H9 (cell line): ENCODE data around the gene CLDN18. TPM values are rescaled to one million over a fixed set of nuclear protein-coding genes. Genes with fewer than 3 reads are reported as not detected.

ENCODE experiments used
- DNase-seq: peaks from one replicate; pipeline ENCODE4 v3.0.0-alpha.2; 2017
- H2AFZ ChIP-seq: one replicate; pipeline ENCODE4 v1.6.1; 2013; ENCODE audit warnings: mild to moderate bottlenecking, low read length, control low read depth, moderate library complexity
- H2AK5ac ChIP-seq: 2 replicates; pipeline ENCODE4 v1.6.1; 2013; ENCODE audit warnings: low read length, control low read depth, mixed read lengths; ENCODE audit not compliant: insufficient read length
- H2BK120ac ChIP-seq: one replicate; pipeline ENCODE4 v1.6.1; 2013; ENCODE audit warnings: low read depth, mild to moderate bottlenecking, low read length, control low read depth, inconsistent platforms; ENCODE audit not compliant: poor library complexity, severe bottlenecking
- H2BK12ac ChIP-seq: 2 replicates; pipeline ENCODE4 v1.6.1; 2013; ENCODE audit warnings: low read length, control low read depth, mixed read lengths, low read depth; ENCODE audit not compliant: insufficient read length
- H2BK15ac ChIP-seq: 2 replicates; pipeline ENCODE4 v1.6.1; 2013; ENCODE audit warnings: low read depth, low read length, control low read depth
- H2BK20ac ChIP-seq: one replicate; pipeline ENCODE4 v1.6.1; 2013; ENCODE audit warnings: low read depth, mild to moderate bottlenecking, low read length, control low read depth, inconsistent platforms; ENCODE audit not compliant: poor library complexity, severe bottlenecking
- H2BK5ac ChIP-seq: 2 replicates; pipeline ENCODE4 v1.6.1; 2013; ENCODE audit warnings: low read length, control low read depth, mixed read lengths; ENCODE audit not compliant: insufficient read length
- H3K14ac ChIP-seq: 2 replicates; pipeline ENCODE4 v1.6.1; 2013; ENCODE audit warnings: low read length, control low read depth; ENCODE audit not compliant: insufficient read depth
- H3K18ac ChIP-seq: 2 replicates; pipeline ENCODE4 v1.6.1; 2013; ENCODE audit warnings: low read depth, mild to moderate bottlenecking, mixed read lengths, low read length, control low read depth; ENCODE audit not compliant: insufficient read length
- H3K23ac ChIP-seq: 2 replicates; pipeline ENCODE4 v1.6.1; 2013; ENCODE audit warnings: low read length, control low read depth, mixed read lengths, low read depth; ENCODE audit not compliant: insufficient read length
- H3K23me2 ChIP-seq: 2 replicates; pipeline ENCODE4 v1.6.1; 2013; ENCODE audit warnings: low read depth, mild to moderate bottlenecking, mixed read lengths, low read length, control low read depth; ENCODE audit not compliant: insufficient read length, poor library complexity, severe bottlenecking
- H3K27ac ChIP-seq: 2 replicates; pipeline ENCODE4 v1.5.1; 2013; ENCODE audit warnings: low read length, control low read depth, mixed read lengths, low read depth; ENCODE audit not compliant: insufficient read length
- H3K27me3 ChIP-seq: 2 replicates; pipeline ENCODE4 v1.6.1; 2013; ENCODE audit warnings: low read length, control low read depth, inconsistent platforms; ENCODE audit not compliant: insufficient read depth
- H3K4ac ChIP-seq: 2 replicates; pipeline ENCODE4 v1.6.1; 2013; ENCODE audit warnings: low read depth, mild to moderate bottlenecking, control low read depth, inconsistent platforms, low read length, moderate library complexity
- H3K4me1 ChIP-seq: 2 replicates; pipeline ENCODE4 v1.6.1; 2013; ENCODE audit warnings: low read length, control low read depth, inconsistent platforms; ENCODE audit not compliant: insufficient read depth
- H3K4me2 ChIP-seq: 2 replicates; pipeline ENCODE4 v1.6.1; 2013; ENCODE audit warnings: low read length, control low read depth, mixed read lengths; ENCODE audit not compliant: insufficient read length, insufficient read depth
- H3K56ac ChIP-seq: 2 replicates; pipeline ENCODE4 v1.6.1; 2013; ENCODE audit warnings: low read depth, mild to moderate bottlenecking, mixed read lengths, low read length, control low read depth; ENCODE audit not compliant: insufficient read length
- H3K79me1 ChIP-seq: 2 replicates; pipeline ENCODE4 v1.6.1; 2013; ENCODE audit warnings: low read depth, mild to moderate bottlenecking, moderate library complexity, low read length, control low read depth, inconsistent platforms; ENCODE audit not compliant: insufficient read depth, poor library complexity, severe bottlenecking
- H3K79me2 ChIP-seq: 2 replicates; pipeline ENCODE4 v1.6.1; 2013; ENCODE audit warnings: low read length, control low read depth, inconsistent platforms; ENCODE audit not compliant: insufficient read depth
- H3K9ac ChIP-seq: 2 replicates; pipeline ENCODE4 v1.6.1; 2013; ENCODE audit warnings: low read length, control low read depth, mixed read lengths; ENCODE audit not compliant: insufficient read length; ENCODE audit errors: extremely low read depth
- H3K9me3 ChIP-seq: one replicate; pipeline ENCODE4 v1.6.1; 2013; ENCODE audit warnings: low read depth, low read length, inconsistent platforms; ENCODE audit not compliant: control insufficient read depth
- H3T11ph ChIP-seq: one replicate; pipeline ENCODE4 v1.6.1; 2013; ENCODE audit warnings: mild to moderate bottlenecking, low read length, control low read depth, inconsistent platforms
- H4K20me1 ChIP-seq: one replicate; pipeline ENCODE4 v1.6.1; 2013; ENCODE audit not compliant: control insufficient read depth, insufficient read length, insufficient read depth
- H4K5ac ChIP-seq: 2 replicates; pipeline ENCODE4 v1.6.1; 2013; ENCODE audit warnings: low read depth, mild to moderate bottlenecking, mixed read lengths, low read length, control low read depth; ENCODE audit not compliant: insufficient read length
- H4K8ac ChIP-seq: replicated peaks from 2 replicates; pipeline ENCODE4 v1.6.1; 2013; ENCODE audit warnings: low read length, control low read depth, mixed read lengths, low read depth; ENCODE audit not compliant: insufficient read length
- H4K91ac ChIP-seq: 2 replicates; pipeline ENCODE4 v1.6.1; 2013; ENCODE audit warnings: low read depth, mild to moderate bottlenecking, moderate library complexity, mixed read lengths, low read length, control low read depth; ENCODE audit not compliant: insufficient read length
- H3K27ac Mint-ChIP-seq, 3 experiments: 2 replicates in 2 of 3; 3 replicates in 1 of 3; pipeline ENCODE4 v1.8.0; 2020 to 2021; ENCODE audit warnings: mixed read lengths in 3 of 3, mild to moderate bottlenecking in 1 of 3, moderate library complexity in 1 of 3
- H3K27me3 Mint-ChIP-seq: 2 replicates; pipeline ENCODE4 v1.8.0; 2021; ENCODE audit warnings: low read depth, mild to moderate bottlenecking, moderate library complexity, mixed read lengths
- H3K36me3 Mint-ChIP-seq, 3 experiments: 2 replicates in 2 of 3; 3 replicates in 1 of 3; pipeline ENCODE4 v1.8.0; 2020 to 2021; ENCODE audit warnings: low read depth in 3 of 3, mixed read lengths in 3 of 3; ENCODE audit not compliant: insufficient read depth in 1 of 3
- H3K4me1 Mint-ChIP-seq, 2 experiments: 2 replicates each; pipeline ENCODE4 v1.8.0; 2020; ENCODE audit warnings: mixed read lengths in 2 of 2
- H3K4me3 Mint-ChIP-seq, 2 experiments: 2 replicates in 1 of 2; 3 replicates in 1 of 2; pipeline ENCODE4 v1.8.0; 2020 to 2021; ENCODE audit warnings: mild to moderate bottlenecking in 2 of 2, mixed read lengths in 2 of 2, moderate library complexity in 1 of 2
- H3K9me3 Mint-ChIP-seq, 2 experiments: 2 replicates in 1 of 2; 3 replicates in 1 of 2; pipeline ENCODE4 v1.8.0; 2020; ENCODE audit warnings: mild to moderate bottlenecking in 2 of 2, mixed read lengths in 2 of 2, moderate library complexity in 1 of 2
- WGBS: extraction: QIAGEN DNeasy Blood & Tissue Kit; methylation state at CpG from one replicate; pipeline ENCODE4 v1.1.7; 2013; ENCODE audit warnings: missing lambda C conversion rate, low lambda C conversion rate, mixed read lengths; ENCODE audit not compliant: insufficient read length; ENCODE audit errors: extremely low coverage; 5-methylcytosine and 5-hydroxymethylcytosine counted together
- total RNA-seq: library from RNA; stranded (reverse); gene quantifications from 2 replicates; pipeline ENCODE4 v1.2.1, GENCODE V29; 2021
- TF ChIP-seq, protein P1 (sequence below): fragments of 200-600 bp; sonication (generic); conservative IDR thresholded peaks from 3 replicates; pipeline ENCODE4 v1.8.0; 2021; ENCODE audit warnings: antibody characterized with exemption, mild to moderate bottlenecking

The CLDN18 gene
- total RNA-seq, 1 experiment from 2014 or later, result not detected

- no peak overlapping the region for H2AFZ ChIP-seq
- no peaks in the 10 kb centered on the region for H3K27me3 Mint-ChIP-seq
- no peaks in the 10 kb centered on the region for H3K79me1 ChIP-seq
- H4K8ac ChIP-seq, result no peak overlapping the region
- H3K27ac Mint-ChIP-seq, result no peak overlapping the region
- H3K4me1 Mint-ChIP-seq, result peaks cover 7 to 13% of the 10 kb centered on the region in 2 experiments
- no peak overlapping the region for H3K56ac ChIP-seq
- H2BK12ac ChIP-seq, result no peak overlapping the region
- H4K20me1 ChIP-seq, result no peaks in the 10 kb centered on the region
- no peak overlapping the region for H2BK20ac ChIP-seq
- no peak overlapping the region for H3K4me2 ChIP-seq
- no peak for DNase-seq
- H3K23ac ChIP-seq, result no peak overlapping the region
- no peaks in the 10 kb centered on the region for H3K23me2 ChIP-seq
- no peak overlapping the region for H2BK5ac ChIP-seq
- H3K18ac ChIP-seq, result no peak overlapping the region
- no peak overlapping the region for H3T11ph ChIP-seq
- no peak overlapping the region for H2AK5ac ChIP-seq
- no peak overlapping the region for H4K5ac ChIP-seq
- no peaks in the 10 kb centered on the region for H3K27me3 ChIP-seq
- H2BK120ac ChIP-seq, result no peak overlapping the region
- TF ChIP-seq, protein P1, sequence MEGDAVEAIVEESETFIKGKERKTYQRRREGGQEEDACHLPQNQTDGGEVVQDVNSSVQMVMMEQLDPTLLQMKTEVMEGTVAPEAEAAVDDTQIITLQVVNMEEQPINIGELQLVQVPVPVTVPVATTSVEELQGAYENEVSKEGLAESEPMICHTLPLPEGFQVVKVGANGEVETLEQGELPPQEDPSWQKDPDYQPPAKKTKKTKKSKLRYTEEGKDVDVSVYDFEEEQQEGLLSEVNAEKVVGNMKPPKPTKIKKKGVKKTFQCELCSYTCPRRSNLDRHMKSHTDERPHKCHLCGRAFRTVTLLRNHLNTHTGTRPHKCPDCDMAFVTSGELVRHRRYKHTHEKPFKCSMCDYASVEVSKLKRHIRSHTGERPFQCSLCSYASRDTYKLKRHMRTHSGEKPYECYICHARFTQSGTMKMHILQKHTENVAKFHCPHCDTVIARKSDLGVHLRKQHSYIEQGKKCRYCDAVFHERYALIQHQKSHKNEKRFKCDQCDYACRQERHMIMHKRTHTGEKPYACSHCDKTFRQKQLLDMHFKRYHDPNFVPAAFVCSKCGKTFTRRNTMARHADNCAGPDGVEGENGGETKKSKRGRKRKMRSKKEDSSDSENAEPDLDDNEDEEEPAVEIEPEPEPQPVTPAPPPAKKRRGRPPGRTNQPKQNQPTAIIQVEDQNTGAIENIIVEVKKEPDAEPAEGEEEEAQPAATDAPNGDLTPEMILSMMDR, result no peak
- no peak overlapping the region for H2BK15ac ChIP-seq
- no peak overlapping the region for H4K91ac ChIP-seq
- WGBS, result no CpG with 5 or more reads among the region's 4 CpGs
- no peaks in the 10 kb centered on the region for H3K9me3 ChIP-seq
- H3K4me1 ChIP-seq, result no peaks in the 10 kb centered on the region; the same call in 1 of the 2 replicates
- H3K14ac ChIP-seq, result no peak overlapping the region
- H3K9me3 Mint-ChIP-seq, result no peaks in the 10 kb centered on the region
- peaks cover 22 to 57% (median 41%) of the 10 kb centered on the region in 3 experiments for H3K36me3 Mint-ChIP-seq
- H3K27ac ChIP-seq, result no peak overlapping the region
- H3K9ac ChIP-seq, result no peak overlapping the region
- H3K79me2 ChIP-seq, result no peaks in the 10 kb centered on the region
- no peak overlapping the region for H3K4me3 Mint-ChIP-seq
- no peak overlapping the region for H3K4ac ChIP-seq
Measured at GRCh38 chr3:138078096-138078495, 68.1 kb downstream of the CLDN18 start.
